GM18951 (cell line): ENCODE measurements around the gene ZDHHC11B.
"Not testable (repeated sequence)": the region's sequence is repeated elsewhere in the genome, so short reads cannot be mapped to it uniquely, and the experiment has no call there.

Source experiments
- POLR2A ChIP-seq: IDR thresholded peaks from 4 replicates; pipeline ENCODE4 v1.6.1; 2011; ENCODE audit warnings: mild to moderate bottlenecking; ENCODE audit not compliant: insufficient read length, insufficient read depth; ENCODE audit errors: extremely low read depth
- in situ Hi-C: fragments of 300-500 bp; cut with MboI; formaldehyde crosslinking; loops from one replicate; pipeline ENCODE4 v1.12.0; 2022; ENCODE audit warnings: low sequenced_read_pairs, mixed read lengths, inconsistent platforms; ENCODE audit not compliant: unreplicated experiment

The ZDHHC11B gene

GRCh38 chr5:784428-785177 lies at the start of gene ZDHHC11B:
TSS of gene ZDHHC11B (minus strand) at chr5:784729. CDS start at chr5:766919, 17,810 bp downstream.
- TF ChIP-seq POLR2A, result peak; percentile 20
- in situ Hi-C loops, result not testable (repeated sequence)

GRCh38 chr5:834013-834412 lies 49.5 kb upstream of the ZDHHC11B start:
- in situ Hi-C loops, result loop anchor here (5.0 kb wide), 1 partner anchor 92 kb away; no protein-coding TSS in a partner anchor

- in situ Hi-C loops, result not testable (repeated sequence)
These were observed 43.7 kb upstream of the ZDHHC11B start for GRCh38 chr5:828194-828593.

GRCh38 chr5:825544-825943 lies 41.0 kb upstream of the ZDHHC11B start:
- in situ Hi-C loops, result not testable (repeated sequence)

- in situ Hi-C loops, result no loop called here
- TF ChIP-seq POLR2A, result no peak
These were observed 37.0 kb upstream of the ZDHHC11B start for GRCh38 chr5:821504-821903.

DNA sequence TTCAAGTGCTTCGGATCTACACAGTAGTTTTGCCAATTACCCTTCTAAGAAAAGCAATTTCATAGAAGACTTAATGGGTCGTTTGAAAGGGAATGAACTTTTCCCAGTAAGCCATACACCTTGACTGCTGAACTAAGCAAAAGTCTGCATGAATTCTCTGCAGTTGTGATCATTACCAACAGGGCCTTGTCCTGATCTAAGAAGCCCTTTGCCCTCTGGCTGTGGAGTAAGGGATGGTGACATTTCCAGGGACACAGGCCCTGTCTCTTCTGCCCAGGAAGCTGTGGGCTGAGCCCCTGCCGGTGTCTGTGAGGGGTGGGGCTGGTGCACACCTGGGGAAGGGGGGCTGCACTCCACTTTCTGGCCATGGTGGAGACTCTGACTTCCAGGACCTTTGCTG lies 35.7 kb upstream of the ZDHHC11B start:
- in situ Hi-C loops, result no loop called here

GRCh38 chr5:819078-819477 lies 34.5 kb upstream of the ZDHHC11B start:
- in situ Hi-C loops, result no loop called here

More for the DNA sequence above, 35.7 kb upstream of the ZDHHC11B start:
- no peak for TF ChIP-seq POLR2A

DNA sequence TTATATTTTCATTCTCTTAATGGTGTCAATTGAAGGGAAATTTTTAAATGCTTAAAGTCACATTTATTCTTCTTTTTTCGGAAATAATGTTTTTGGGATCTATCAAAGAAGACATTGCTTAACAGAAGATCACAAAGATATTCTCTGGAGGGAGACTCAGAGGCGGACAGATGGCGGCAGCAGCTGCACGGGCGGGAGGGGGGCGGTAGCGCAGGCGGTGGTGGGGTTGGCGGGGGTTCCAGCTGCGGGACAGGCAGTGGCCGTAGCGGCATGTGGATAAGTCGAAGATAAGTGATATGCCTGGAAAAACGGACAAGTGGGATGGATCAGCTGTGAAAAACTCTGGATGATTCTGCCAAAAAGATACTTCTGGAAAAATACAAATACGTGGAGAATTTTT lies 31.6 kb upstream of the ZDHHC11B start:
- in situ Hi-C loops, result no loop called here

More at GRCh38 chr5:819078-819477, 34.5 kb upstream of the ZDHHC11B start:
- TF ChIP-seq POLR2A, result no peak

GRCh38 chr5:815449-815848 lies 30.9 kb upstream of the ZDHHC11B start:
- TF ChIP-seq POLR2A, result no peak
- in situ Hi-C loops, result no loop called here

More for the DNA sequence above, 31.6 kb upstream of the ZDHHC11B start:
- no peak for TF ChIP-seq POLR2A

DNA sequence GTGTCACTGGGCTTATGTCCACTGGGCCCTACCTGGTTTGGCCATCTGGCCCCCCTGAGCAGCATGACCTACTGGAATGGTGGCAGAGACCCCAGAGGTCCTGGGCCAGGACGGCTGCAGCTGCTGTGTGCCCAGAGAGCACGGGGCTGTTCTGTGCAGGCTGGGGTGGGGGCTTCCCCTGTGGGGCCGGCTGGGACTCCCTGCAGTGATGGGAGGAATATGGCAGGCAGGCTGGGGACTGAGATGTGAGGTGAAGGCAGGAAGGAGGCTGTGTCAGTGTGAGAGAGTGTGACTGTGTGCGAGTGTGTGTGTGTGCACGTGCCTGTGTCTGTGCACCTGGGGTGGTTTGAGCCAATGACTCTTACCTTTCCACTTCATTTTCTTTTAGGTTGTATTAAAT lies 29.0 kb upstream of the ZDHHC11B start:
- in situ Hi-C loops, result not testable (repeated sequence)

GRCh38 chr5:811384-811783 lies 26.9 kb upstream of the ZDHHC11B start:
- in situ Hi-C loops, result not testable (repeated sequence)

- in situ Hi-C loops, result not testable (repeated sequence)
These were observed 23.4 kb upstream of the ZDHHC11B start for GRCh38 chr5:807719-808514.

DNA sequence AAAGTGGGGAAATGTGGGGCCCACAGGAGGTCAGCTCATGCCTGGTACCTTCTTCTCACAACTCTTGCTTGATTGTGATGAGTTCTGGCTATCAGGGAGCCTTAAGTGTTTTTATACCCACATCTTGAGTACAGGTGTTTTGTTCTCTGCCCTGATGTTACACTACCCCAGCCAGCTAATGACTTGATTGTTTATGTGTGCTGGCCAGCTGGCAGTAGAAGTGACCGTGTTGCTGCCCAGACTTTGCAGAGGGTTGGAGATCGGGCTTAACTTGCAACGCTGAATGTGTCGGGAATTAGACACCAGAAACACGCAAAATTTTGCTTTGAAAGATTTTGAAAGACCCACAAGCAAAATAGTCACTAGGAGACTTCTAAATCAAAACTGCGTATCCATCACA lies 16.9 kb upstream of the ZDHHC11B start:
- no peak for TF ChIP-seq POLR2A
- in situ Hi-C loops, result loop anchor here (5.0 kb wide), 1 partner anchor 84 kb away; no protein-coding TSS in a partner anchor

DNA sequence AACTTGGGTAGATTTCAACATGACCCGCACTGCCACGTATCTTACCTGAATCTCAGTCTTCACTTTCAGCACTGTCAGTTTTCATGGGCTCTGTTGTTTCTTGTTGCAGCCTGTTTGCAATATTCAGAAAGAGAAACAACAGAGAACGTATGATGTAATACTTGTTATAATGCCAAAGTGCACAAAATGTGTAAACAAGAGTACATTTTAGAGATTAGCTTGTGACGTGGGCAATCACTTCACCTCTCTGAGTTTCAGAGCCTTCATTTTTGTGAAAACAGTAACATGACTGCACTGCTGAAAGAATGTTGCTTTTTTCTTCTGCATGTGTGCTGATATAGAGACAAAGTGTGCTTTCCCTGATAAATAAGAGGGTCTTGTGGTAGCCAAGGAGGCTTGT lies 16.5 kb upstream of the ZDHHC11B start:
- in situ Hi-C loops, result loop anchor here (5.0 kb wide), 1 partner anchor 84 kb away; no protein-coding TSS in a partner anchor

- in situ Hi-C loops, result not testable (repeated sequence)
These were observed 14.1 kb upstream of the ZDHHC11B start for GRCh38 chr5:798505-799138.

DNA sequence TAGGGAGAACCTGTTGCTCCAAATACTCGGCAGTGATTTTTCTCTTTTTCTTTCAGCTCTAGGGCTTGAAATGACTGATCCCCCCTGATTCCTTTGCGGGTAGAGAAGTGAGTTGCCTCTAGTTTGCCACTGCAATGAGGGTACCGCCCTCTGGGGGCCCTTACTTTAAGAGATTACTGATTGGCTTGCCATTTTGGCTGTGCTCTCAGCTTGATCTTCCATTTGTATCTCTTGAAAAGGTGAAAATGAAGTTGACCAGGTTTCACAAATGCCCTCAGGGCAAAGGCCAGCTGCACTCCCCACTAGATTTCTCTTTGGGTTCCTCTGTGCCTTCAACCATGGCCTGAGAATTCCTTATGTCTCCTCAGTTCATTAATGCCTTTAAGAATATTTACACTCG lies 13.5 kb upstream of the ZDHHC11B start:
- in situ Hi-C loops, result not testable (repeated sequence)

DNA sequence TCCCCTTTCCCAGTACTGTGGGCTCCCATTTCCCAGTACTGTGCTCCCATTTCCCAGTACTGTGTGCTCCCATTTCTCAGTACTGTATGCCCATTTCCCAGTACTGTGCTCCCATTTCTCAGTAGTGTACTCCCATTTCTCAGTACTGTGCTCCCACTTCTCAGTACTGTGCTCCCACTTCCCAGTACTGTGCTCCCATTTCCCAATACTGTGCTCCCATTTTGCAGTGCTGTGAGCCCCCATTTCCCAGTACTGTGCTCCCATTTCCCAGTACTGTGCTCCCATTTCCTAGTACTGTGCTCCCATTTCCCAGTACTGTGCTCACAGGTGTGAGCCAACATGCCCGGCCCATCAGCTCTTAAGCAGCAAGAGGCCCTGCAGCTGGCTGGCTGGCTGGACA lies 11.3 kb upstream of the ZDHHC11B start:
- in situ Hi-C loops, result not testable (repeated sequence)

DNA sequence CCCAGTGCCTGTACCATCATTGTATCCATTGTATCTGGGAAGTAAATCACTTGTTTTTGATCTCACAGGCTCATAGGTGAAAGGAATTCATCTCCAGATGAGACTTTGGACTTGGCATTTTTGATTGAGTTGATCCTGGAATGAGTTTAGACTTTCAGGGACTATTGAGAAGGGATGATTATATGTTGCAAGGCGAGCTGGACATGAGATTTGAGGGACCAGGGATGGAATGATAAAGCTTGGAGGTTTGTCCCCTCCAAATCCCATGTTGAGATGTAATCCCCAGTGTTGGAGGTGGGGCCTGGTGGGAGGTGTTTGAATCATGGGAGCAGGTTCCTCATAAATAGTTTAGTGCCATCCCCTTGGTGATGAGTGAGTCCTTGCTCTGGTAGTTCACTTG lies 10.4 kb upstream of the ZDHHC11B start:
- in situ Hi-C loops, result not testable (repeated sequence)

DNA sequence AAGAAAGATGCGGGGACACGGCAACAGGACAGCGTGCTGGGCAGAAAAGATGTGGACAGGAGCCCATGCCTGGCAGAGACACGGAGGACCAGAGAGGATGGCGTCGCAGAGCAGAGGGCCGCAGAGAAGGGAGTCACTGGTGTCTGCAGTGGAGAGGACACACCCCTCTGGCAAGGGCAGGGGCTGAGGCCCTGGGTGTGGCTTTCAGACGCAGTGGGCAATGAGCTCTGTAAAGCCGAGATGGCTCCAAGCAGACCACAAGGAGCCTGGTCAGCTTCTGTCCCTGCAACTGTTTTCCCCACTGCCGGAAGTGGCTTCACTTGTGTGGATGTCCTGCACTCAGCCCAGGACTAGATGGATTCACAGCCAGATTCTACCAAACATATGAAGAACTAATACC lies 4.2 kb upstream of the ZDHHC11B start:
- in situ Hi-C loops, result not testable (repeated sequence)

- in situ Hi-C loops, result not testable (repeated sequence)
These were observed 3.3 kb upstream of the ZDHHC11B start for GRCh38 chr5:787857-788233.
